HG03571 (cell line): ENCODE measurements around the gene PRKCE.

Experiments
- ATAC-seq: cut with Tn5 transposase; IDR thresholded peaks from one replicate; pipeline ENCODE4 v1.9.1; 2021; ENCODE audit not compliant: unreplicated experiment

PRKCE gene

DNA sequence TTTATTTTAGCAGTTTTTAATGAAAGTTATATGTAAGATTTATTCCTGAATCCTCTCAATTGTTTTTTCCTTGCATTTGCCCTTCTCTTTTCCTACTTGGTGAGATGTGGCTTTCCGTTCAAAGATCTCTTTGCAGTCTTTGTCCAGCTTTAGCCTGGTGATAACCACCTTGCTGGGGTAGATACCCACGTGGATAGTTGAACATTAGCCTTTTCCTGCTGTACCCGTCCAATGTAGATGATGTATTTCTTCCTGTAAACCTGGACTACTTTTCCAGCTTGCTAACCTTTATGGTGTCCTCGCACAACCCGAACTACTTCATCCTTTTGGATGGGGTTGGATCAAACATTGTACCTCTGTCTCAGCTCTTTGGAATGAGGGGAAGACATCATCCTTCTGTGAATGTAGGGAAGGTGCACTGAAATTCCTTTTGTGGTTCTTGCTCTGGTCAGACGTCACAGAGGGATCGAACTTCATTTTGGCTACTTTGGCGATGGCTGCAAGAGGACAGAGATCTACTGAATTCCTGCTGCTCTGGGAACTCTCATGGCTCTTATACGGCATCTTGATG lies 352.5 kb downstream of the PRKCE start:
- ATAC-seq: no peak

DNA sequence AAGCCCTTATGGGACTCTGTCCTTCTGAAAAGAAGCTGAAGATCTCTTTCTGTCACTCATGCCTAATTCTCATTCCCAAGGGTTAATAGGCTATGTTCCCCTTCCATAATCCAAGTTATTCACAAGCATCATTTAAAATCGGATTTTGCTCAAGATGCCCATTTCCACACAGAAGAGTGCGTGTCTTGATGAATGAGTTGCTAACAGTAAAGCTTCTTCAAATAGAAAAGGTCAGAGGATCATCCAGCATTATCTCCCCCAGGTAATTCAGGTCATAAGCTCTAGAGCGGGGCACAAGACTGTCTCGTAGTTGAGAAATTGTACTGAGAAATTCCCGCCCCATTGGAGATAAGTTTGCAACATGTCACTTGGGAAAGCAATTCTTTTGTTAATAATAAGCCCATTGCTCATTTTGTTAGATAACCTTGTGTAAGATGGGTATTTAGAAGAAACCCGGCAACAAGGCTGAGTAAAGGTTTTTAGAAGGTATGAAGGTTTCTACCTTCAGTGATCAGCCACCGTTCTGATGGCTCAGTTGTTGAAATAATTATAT lies 355.1 kb downstream of the PRKCE start:
- ATAC-seq: no peak

DNA sequence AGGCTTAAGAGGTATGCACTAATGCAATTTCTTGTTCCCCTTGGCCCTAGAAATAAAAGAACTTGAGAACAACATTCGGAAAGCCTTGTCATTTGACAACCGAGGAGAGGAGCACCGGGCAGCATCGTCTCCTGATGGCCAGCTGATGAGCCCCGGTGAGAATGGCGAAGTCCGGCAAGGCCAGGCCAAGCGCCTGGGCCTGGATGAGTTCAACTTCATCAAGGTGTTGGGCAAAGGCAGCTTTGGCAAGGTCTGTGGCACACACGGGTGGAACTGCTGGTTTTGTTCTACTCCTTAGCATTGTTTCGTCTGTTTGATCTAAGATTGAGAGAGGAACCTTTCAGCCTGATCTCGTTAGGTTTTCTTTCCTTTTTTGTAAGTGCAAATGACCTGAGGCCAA lies 355.9 kb downstream of the PRKCE start:
- no peak for ATAC-seq

DNA sequence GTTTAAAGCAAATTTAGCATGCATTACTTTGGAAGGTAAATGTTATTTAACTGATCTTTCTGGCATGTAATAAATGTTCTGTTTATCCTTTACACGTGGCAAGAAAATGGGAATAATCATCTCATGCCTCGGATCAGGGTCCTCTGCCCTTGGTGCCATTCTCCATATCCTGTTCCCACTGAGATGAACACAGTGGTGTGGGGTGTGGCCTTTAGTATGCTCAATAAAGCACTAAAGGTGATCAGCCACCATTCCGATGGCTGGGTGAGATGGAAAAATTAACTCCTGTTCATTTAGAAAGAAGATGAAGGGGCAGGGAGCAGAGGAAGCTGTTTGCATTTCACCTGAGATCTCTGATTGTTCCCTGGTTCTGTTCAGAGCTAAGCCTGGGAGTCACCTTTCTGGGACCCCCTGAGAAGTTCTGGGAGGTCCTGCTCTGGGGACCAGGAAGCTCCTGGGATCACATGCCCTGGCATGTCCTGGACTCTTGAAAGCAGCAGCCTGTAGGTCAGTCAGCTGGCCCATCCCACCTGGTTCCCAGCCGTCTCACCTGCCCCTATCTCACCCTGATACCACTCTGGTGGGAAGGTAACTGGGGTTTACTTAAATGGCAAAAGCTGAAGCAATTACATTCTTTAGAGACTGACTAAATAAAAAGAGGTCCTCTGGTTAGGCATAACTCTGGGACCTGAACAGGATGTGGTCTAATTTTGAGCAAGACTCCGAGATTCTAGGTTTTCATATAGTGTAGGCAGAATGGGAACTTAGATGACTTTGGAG lies 356.8 kb downstream of the PRKCE start:
- ATAC-seq: no peak

DNA sequence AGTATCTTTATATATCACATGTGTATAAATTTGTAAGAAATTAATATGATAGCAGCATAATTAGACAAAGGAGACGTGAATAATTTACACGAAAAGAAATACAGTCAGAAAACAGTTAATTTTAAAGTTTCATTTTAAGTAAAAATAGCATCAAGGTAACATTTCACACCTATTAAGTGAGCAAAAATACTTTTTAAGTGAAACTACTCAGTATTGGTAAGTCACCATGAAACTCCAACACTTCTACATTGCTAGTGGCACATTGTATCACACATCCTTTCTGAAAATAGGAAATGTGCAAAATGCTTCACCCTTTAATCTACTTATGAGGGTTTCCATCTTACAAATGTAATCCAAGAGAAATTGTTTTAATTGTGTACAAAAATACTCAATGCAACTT lies 357.8 kb downstream of the PRKCE start:
- no peak for ATAC-seq

DNA sequence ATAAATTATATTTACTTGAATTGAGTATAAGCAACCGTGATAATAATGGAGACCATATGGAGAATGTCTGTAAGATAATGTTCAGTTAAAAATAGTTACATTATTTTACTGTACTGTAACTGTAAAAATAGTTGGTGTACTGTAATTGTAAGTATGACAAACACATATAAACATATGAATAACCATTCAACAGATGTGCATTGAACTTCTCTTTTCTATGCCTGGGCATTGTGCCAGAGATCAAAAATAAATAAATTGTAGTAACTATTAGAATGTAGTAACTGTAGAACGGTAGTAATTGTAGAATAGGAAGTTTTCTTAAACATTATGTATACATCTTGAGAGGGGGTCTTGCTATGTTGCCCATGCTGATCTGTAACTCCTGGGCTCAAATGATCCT lies 358.3 kb downstream of the PRKCE start:
- no peak for ATAC-seq

DNA sequence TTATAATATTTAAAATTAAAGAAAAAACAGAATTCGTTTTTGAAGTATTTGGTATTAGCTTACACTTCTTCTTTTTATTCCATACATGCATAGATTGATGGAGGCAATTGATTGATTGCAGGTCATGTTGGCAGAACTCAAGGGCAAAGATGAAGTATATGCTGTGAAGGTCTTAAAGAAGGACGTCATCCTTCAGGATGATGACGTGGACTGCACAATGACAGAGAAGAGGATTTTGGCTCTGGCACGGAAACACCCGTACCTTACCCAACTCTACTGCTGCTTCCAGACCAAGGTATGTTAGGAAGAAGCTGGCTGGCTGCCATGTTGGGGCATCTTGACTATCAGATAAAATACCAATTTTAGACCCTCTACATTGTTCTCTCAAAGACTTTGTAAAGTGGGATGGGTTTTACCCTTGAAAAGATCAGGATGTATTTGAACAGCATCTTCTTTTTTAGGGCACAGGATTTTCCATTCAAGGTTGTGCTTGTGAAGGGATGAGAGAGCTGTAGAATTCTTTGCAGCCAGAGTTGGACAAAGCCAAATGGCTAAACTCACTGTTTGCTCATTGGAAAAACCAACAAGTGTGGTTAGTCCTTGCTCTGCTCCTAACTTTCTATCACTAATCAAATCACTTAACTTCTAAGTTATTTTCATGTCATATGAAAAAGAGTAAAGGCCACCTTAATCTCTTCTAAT lies 358.9 kb downstream of the PRKCE start:
- ATAC-seq: no peak

DNA sequence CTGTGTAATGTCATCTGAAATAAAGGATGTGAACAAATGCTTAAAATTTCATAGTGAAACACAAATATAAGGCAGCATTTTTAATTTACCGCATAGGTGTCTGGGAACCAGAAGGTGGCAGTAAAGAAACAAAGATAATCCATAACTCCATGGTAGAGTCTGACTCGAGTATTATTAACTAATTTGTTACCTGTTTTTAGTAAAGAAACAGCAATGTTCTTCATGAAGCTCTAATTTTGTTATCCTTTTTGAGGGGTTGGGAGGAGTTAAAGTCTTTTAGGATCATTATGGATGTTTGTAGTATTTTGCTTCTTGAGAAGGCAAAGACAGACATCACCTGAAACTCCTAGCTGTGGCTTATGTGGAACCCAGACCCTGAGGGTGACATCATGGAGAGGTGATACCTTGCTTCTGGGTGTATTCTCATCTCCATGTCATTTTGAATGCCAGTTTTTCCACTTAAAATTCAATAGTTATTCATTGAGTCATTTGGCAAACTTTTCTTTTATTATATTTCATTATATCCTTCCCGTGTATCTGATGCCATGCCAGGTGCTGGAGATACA lies 359.5 kb downstream of the PRKCE start:
- ATAC-seq: no peak

DNA sequence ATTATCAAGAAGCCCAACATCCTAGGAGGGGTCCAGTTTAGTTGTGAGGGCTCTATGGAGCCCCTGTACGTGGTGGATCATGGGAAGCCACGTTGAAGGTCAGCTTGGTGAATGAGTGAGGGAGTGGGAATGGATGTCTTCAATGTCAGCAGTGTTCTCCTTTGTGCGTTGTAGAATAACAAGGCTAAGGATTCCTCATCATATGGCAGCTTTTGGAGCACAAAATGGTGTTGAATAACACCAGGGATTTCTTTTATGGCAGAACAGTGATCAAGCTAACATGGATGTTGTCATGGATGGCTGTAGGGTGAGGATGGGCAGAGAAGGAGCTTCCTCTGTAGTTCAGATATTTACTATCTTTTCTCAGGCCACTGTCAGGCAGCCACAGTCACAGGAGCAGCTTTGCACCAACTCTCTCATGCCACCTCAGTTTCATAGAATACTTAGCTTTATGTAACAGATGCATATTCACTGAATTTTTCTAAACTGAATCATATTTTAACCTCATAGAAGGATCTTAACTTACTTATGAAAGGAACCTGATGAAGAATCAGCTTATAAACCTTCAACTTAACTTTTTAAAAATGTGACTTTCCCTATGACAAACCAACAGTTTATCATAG lies 361.3 kb downstream of the PRKCE start:
- no peak for ATAC-seq

DNA sequence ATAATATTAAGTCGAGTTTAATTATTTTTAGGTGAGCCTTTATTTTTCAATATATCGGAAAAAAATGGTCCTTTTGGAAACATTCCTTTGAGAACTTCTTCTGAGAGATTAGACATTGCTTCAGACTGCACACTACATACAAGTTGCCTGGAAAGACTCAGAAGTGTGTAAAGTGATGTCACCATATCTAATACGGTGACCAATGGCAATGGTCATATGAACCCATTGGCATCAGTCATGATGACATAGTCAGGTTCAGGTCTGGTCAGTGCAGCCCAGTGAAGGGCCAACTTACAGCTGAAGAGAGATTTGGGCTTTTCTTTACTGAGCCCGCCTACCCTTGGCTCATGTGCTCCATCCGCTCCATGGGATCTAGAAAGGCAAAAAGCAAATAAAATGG lies 362.3 kb downstream of the PRKCE start:
- no peak for ATAC-seq

DNA sequence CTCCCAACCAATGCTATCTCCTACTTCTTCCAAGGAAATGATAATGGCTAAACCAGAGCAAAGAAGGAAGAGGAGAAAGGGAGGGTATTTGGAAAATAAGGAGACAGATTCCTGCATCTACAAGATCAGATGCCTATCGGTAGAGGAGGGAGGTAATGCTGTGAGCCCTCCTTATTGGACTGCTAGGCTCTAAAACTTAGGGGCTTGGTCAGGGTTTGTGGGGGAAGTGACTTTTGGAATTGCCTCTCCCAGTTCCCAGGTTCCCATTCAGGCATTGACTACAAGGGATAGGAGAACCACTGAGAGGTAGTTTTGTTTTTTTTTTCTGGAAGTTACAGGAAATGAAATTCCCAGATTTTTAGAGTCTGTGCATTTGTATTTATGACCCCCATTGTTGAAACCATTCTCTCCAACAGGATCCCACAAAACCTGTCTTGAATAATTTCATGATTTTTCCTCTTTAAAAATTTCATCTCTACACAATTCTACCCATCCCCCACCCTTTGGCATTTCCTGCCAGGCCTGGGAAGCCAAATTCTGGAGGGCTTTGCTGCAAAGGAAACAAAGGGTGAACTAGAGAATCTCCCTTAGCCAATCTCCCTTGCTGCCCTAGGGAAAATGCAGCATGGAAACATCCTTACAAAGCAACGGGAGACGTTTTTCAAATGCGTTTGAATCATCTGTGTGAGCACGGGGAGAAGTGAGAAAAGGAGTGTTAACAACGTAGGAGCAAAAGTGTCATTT lies 363.6 kb downstream of the PRKCE start:
- no peak for ATAC-seq

DNA sequence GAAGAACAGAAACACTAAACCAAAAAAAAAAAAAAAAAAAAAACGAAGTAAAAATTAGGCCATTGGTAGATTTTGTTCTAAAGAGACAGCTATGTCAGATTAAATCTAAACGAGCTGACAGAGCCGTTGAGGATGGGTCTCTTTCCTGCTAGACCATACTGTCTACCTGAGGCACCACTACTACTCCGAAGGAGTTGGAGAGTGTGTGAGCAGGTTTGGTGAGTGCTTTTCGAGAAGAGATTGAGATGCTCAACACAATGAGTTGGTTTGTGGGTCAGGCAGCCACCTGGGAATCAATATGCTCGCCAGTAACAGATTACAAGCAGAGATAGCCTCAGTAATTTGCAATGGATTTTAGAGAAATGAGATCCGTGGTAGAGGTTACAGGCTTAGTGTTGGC lies 364.2 kb downstream of the PRKCE start:
- no peak for ATAC-seq

DNA sequence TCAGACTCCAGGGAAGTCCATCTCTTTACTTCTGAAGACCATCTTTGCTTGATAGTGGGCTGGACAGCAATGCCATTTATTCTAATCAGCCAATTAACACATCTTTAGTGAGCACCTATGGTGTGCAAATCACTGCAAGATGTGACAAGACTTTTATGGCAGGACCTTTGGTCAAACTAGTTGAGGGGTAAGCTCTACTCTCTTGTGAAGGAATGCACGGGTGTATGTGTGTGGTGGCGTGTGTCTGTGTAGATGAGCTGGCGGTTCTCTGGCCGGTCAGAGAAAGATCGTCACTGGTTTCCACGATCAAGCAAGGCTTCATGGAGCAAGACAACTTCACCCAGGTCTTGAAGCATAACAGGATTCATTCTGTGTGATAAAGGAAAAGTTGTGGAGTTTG lies 364.6 kb downstream of the PRKCE start:
- ATAC-seq: no peak

DNA sequence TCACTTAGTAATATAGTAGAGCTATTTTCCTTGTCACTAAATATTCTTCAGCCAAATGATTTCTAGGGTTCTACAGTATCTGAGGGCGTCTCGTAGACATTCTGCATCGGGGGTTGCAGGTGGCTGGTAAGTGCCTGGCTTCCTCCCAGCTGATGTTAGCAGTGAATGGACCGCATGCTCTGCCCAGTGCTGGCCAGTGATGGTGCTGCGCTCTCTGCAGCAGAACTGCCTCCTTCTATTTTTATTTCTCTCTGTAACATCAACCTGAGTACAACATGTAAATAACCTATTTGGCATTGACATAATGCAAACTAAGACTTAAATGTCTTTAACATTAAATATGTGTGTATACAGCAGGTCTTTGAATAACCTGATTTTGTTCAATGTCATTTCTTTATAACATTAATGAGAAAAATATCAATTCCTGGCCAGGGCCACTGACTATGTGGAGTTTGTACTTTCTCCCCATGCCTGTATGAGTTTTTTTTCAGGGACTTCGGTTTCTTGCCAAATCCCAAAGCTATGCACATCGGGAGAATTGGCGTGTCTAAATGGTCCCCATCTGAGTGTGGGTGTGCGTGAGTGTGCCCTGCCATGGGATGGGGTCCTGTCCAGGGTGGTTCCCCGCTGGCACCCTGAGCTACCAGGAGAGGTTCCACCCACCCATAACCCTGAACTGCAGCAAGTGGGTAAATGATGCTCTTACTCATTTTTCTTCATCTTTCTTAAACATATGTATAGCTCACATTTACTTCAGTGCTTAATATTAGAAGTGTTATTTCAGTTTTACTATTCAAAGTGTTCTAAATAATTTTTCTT lies 367.5 kb downstream of the PRKCE start:
- ATAC-seq: no peak

DNA sequence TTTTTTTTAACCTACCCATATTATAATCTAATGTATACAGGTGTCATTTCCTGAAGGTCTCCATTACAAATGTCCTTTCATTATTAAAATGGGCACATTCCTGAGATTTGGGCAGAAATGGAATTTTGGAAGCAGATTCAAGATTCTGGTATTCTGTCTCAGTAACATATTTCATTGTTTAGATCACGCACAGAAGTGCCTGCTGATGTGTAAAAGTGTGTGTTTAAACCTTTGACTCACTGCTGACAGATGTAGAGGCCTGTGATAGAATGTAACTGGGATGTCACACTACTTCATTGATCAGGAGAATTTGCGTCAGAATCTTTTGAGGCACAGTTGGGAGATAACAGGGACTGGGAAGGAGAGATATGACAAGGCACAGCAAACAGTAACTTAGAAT lies 368.9 kb downstream of the PRKCE start:
- no peak for ATAC-seq

DNA sequence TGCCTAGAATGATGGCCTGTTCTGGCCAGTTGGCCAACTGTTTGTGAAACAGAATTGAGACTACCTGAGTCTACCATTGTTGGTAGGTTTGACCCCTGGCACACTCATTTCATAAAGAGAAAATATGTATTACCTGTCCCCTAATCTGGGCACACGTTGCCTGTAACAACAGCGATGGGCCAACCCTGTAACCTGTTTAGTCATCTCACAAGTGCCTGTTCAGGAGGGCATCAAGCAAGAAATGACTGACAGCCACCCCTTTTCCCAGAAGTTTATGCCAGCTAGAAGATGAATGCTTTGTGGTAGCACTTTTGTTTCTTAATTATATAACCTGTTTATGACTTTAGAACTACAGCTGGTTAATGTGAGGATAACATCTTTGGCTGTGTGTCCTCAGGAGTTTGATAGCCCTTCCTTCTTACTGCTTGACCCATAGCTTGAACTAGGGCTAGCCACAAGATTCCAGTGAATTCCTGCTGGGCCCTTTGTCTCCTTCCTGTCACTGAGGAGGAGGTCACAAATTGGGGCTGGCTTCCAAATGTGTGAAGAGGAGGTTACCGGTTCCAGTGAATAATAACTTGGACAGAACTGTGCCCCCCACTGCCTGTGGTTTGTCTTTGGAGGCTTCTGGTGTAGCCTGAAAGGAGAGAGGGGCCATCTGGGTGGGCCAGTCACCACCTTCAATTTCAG lies 371.8 kb downstream of the PRKCE start:
- ATAC-seq: no peak

DNA sequence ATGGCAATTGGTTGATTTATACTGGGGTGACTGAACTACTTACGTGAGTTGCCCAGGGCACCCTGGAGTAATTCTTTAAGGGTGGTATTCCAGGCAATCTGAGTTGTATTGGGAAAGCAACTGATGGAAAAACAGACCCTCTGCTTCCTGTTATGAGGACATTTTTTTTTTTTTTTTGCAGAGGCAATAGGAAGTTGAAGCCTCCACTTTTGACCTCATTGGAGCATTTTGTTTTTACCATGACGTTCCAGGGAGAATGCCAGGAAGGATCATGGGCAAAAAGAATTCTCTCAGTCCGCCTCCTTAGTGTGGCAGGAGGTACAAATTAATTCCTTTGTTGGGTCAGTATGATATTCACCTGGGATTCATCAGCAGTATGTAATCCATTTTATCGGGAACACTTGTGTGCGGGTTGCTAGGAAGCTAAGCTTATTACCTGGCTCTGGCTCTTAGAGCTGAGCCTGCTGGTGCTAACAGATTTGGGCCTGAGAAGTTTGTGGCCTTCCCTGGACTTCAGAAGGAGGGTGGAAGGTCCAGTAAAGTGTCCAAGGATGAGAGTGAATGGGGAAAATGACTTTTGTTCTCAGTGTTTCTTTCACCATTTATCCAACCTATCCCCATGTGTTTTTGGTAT lies 372.8 kb downstream of the PRKCE start:
- ATAC-seq: no peak

DNA sequence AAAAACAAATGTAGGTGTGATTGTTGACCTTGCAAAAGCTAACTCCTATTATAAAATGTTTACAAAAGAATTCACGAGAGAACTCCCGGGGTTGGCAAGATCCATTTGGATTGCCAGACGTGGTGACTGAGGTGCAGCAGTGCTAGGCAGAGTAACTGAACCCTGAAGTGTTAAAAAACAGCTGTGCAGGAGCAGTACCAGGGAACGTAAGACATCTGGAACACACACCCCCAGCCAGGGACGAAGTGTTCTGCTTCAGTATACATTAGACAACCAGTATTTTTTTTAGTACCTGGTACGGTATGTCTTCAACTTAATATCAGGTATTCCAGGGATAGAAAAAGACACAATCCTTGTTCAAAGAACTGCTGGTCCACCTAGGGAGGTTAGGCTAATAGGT lies 373.6 kb downstream of the PRKCE start:
- no peak for ATAC-seq

DNA sequence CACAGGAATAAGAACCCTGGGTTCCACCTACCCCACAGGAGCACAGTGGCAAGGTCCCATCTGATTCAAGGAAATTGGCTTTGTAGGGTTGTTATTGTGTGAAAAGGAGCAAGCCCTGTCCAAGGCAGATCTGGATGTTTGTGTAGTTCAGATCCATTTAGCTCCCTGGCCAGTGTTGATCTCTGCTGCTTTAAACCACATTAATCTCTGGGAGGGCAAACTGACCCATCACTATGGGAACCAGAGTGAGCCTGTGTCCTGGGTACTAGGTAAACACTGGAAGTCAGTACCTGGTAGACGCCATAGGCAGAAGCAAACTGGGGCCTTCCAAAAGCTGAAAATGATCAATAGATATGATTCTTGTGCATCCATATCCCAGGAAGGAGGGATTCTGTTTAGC lies 374.2 kb downstream of the PRKCE start:
- ATAC-seq: no peak
